ENCODE results near the gene DYNLT5.

DNA sequence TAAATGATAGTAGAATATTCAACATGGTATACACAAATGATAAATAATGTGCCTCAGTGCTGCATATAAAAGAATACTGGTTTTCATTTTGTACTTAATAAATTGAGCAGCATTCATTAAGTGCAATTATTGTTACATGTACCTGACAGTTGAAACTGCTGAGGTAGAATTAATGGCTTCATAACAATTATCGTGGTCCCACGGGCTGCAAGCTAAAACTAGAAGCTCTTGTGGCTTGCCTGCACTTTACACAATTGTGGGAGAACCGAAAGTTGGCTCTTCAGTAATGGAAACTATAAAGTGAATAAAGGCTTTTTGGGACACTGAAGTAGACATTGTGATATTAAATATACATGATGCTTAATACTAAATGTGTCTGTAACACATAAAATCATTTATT is 25.6 kb downstream of the DYNLT5 start:
- TF ChIP-seq, protein P1, sequence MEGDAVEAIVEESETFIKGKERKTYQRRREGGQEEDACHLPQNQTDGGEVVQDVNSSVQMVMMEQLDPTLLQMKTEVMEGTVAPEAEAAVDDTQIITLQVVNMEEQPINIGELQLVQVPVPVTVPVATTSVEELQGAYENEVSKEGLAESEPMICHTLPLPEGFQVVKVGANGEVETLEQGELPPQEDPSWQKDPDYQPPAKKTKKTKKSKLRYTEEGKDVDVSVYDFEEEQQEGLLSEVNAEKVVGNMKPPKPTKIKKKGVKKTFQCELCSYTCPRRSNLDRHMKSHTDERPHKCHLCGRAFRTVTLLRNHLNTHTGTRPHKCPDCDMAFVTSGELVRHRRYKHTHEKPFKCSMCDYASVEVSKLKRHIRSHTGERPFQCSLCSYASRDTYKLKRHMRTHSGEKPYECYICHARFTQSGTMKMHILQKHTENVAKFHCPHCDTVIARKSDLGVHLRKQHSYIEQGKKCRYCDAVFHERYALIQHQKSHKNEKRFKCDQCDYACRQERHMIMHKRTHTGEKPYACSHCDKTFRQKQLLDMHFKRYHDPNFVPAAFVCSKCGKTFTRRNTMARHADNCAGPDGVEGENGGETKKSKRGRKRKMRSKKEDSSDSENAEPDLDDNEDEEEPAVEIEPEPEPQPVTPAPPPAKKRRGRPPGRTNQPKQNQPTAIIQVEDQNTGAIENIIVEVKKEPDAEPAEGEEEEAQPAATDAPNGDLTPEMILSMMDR (IDR thresholded peaks at IDR 0.05) = no peak
- TF ChIP-seq POLR2A (IDR thresholded peaks at IDR 0.05) = no peak
